ENCODE results near the gene ICA1. TPM values are rescaled to one million over a fixed set of nuclear protein-coding genes. Genes with fewer than 3 reads are reported as not detected.
A peak's percentile ranks its signal among the peaks of the same experiment; 100 is the strongest.
"Not testable (repeated sequence)": the region's sequence is repeated elsewhere in the genome, so short reads cannot be mapped to it uniquely, and the experiment has no call there.

Gene ICA1
- 10 to 100 TPM; 38.3 to 62.5 TPM for total RNA-seq
- long read RNA-seq, transcript ICA1-201 (14 exons, 2,309 nt): minor isoform, 7 of 76 reads
- long read RNA-seq, transcript ICA1-206 (14 exons, 2,458 nt): major isoform, 39 of 76 reads
- long read RNA-seq, partial matches to known transcripts: 11 of 76 reads
- long read RNA-seq, other reads (novel, unspliced or antisense): 17 of 76 reads

DNA sequence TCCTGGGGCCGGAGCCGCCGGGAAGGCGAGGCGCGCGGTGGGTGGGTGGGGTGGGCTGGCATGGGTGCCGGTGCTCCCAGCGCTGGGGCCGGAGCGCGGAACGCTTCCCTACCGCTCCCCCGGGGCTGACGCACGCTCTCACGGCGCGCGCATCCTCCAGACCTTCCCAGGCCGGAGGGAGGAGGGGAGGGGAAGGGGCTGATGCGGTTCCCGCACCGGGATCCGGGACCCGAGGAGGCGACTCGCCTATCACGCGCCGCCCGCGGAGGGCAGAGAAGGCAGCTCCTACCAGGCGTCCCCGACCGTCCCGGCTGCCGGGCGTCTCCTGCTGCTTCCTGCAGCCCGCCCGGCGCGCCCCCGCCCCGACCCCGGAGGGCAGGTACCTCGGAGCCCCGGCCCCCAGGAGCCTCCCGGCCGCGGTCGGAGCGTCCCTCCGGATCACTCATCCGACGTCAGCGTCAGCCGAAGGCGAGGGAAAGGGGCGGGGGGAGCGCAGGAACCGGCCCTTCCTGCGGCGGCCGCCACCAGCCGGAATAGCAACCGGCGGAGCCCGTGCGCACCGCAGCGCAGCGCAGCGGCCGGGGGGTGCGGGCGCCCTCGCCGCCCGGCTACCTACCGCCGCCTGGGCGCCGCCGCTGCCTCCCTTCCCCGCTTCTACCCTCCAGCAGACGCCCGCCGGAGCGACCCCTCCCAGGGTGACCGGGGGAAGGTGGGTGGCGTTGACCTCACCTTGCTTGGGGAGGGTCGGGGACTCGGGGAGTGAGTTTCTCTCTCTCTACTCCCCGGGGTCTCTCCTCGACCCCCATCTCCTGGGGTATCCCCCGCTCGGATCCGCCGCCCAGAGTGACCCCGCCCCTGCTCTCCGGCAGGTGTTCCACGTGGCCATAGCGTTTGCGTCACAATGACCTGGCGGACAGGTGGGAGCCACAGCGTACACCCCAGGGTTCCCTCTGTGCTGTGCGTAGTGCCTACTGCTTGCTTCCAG is at the start of gene ICA1:
TSS of gene ICA1 (minus strand) at position 457 of the 985 bp plus-strand sequence. CDS start 26,241 bp downstream, outside the sequence.
- DNase-seq (peak; percentile 83), ATAC-seq (peak; percentile 93)
- intact Hi-C loops (cut with DNase I): no loop called here

DNA sequence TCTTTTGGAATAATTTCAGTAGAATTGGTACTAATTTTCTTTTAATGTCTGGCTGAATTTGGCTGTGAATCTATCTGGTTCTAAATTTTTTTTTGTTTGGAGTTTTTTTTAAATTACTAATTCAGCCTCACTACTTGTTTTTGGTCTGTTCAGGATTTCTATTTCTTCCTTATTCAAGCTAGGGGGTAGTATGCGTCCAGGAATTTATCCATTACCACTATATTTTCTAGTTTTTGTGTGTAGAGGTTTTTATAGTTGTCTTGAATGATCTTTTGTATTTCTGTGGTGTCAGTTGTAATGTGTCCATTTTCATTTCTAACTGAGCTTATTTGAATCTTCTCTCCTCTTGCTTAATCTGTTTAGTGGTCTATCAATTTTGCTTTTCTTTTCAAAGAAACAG is 48.9 kb upstream of the ICA1 start:
- DNase-seq (no peak), ATAC-seq (no peak)
- intact Hi-C loops (cut with DNase I): no loop called here

DNA sequence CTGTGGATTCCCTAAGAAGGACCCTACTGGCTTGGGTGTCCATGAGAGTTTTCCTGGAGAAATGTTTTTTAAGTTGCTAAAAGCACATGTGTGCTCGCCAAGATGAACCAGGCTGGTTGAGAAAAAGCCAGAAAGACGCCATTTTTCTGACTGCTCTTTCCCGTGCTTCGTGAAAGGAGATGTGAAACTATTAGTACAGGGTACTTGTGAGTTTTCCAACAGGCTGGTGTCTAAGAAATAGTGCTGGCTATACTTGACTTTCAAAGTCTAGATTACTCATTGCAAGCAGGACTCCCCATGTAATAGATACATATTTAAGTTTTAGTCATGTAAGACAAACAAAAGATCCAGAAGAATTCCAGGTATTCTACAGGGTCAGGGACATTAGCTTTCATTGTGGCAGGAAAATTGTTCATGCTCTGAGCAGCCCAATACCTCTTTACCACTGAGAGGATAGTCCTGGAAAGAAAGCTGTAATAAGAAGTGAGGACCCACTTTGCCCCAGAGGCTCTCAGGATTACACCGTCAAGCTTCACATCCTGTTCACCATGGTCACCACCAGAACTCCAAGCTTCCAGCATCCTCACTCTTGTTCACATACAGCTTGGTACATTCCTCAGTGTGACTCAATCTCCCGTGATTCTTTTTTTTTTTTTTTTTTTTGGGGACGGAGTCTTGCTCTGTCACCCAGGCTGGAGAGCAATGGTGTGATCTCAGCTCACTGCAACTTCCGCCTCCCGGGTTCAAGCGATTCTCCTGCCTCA is 43.8 kb upstream of the ICA1 start:
- no peak for DNase-seq
- intact Hi-C loops (cut with DNase I): no loop called here
- ATAC-seq: no peak

DNA sequence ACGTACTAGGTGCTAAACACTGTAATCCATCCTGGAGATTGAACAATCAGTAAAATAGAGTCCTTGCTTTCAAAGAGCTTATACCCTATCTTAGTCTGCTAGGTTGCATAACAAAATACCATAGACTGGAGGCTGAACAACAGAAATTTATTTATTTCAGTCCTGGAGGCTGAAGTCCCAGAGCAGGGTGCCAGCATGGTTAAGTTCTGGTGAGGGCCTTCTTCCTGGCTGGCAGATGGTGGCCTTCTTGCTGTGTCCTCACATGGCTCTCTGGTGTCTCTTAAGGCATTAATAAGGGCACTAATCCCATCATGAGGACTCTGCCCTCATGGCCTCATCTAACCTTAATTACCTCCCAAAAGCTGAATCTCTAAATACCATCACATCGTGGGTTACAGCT is 43.1 kb upstream of the ICA1 start:
- ATAC-seq (no peak), DNase-seq (no peak)
- intact Hi-C loops (cut with DNase I): no loop called here

DNA sequence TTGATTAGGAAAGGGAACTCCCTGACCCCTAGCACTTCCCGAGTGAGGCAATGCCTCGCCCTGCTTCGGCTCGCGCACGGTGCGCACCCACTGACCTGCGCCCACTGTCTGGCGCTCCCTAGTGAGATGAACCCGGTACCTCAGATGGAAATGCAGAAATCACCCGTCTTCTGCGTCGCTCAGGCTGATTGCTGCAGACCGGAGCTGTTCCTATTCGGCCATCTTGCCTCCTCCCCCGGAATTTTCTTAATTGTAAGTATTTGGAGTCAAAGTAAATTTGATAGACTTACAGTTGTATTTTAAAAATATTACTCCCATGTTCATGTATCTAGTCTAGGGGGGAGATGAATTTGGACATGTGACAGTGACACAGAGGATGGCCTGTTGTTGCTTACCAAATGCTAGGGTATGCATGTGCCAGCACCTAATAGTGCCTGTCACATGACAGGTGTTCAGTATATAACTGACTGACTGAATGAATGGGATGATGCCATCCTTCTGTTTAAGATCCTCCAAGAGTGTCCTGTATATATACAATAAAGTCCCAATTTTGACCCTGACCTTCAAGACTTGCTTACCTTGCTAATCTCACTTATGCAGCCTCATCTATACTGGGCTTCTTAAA is 42.0 kb upstream of the ICA1 start:
- no peak for DNase-seq
- no peak for ATAC-seq
- intact Hi-C loops (cut with DNase I): no loop called here

DNA sequence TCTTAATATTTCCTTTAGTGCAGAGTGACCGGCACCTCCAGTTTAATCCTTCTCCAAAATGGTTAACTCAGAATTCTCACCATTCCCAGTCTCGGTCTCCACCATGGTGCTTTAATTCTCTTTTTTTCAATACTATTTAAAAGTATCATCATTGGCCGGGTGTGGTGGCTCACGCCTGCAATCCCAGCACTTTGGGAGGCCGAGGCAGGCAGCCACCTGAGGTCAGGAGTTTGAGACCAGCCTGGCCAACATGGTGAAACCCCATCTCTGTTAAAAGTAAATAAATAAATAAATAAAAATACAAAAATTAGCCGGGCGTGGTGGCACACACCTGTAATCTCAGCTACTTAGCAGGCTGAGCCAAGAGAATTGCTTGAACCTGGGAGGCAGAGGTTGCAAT is 35.1 kb upstream of the ICA1 start:
- DNase-seq; ATAC-seq; intact Hi-C loops (cut with DNase I): not testable (repeated sequence)

DNA sequence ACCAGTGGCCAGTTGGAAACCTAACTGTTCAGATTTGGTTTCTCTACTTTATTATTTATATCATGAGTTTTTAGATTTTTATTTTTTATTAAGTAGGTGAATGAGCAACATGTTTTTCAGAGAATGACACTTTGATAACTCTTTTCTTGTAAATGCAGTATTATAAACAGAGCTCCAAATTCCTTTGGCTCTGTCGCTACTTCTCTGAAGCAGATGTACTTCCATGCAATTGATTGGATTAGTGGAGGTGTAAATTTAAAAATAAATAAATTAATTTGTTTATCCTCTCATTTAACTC is 34.3 kb upstream of the ICA1 start:
- ATAC-seq: no peak
- intact Hi-C loops (cut with DNase I): no loop called here

DNA sequence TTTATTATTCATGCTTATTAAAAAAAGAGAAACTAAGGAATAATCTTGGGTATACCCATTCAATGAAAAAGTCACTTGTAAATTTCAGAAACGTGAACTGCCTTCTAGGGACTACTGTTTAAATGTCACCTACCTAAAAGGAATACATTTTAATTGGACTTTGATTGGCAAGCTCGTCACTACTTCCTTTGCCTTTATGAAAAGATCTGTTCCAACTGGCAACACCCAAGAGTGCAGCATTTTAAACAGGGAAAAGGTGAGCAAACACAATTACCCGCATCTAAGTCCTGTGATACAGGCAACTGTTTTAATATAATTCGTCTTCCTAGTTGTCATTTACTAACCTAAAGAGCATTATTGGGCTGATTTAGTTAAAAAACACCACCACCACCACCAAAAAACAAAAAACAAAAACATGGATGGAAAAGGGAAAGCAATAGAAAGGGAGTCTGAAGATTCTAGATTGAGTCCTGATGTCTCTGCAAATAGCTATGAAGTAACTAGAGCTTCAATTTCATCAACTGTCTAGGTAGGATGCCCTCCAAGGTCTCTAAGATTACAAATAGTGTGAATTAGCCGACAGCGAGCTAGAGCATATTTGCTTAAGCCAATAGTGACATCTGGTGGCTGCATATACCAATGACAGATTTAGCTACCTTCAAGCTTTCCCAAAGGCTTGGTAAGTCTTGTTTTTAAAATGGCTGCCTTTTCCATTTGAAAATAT is 33.8 kb upstream of the ICA1 start:
- ATAC-seq: peak; percentile 95
- intact Hi-C loops (cut with DNase I): no loop called here
- no peak for DNase-seq

More for the DNA sequence above, 34.3 kb upstream of the ICA1 start:
- DNase-seq: no peak

DNA sequence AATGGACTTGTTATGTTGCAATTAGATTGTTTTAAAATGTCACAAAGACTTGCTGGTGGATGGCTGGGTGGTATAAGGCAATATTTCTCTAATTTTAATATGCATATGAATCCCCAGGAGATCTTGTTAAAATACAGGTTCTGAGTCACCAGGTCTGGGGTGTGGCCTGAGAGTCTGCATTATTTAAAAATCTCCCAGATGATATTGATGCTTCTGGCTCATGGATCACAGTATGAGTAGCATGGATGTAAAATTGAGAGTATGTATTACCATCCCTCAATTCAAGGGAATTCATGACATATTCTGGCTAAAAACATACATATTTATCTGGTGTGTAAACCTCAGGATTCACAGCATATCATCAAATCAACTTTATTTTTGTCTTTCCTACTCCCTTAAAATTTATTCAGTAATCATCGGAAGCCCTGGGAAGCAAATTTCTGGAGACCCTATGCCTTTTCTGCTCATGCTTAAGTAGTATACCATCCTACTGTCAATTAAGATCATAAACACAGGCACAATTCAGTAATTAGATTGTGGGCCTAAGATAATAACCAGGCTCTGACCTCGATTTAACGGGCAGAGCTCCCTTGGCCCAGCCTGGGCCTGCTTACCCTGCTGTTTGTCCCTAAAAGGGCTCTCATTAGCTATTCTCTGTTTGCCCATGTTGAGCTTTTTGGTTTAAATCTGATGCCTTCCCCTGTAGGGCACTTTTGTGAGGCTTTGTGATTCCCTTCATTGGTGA is 29.6 kb upstream of the ICA1 start:
- ATAC-seq: no peak
- intact Hi-C loops (cut with DNase I): no loop called here
- no peak for DNase-seq

DNA sequence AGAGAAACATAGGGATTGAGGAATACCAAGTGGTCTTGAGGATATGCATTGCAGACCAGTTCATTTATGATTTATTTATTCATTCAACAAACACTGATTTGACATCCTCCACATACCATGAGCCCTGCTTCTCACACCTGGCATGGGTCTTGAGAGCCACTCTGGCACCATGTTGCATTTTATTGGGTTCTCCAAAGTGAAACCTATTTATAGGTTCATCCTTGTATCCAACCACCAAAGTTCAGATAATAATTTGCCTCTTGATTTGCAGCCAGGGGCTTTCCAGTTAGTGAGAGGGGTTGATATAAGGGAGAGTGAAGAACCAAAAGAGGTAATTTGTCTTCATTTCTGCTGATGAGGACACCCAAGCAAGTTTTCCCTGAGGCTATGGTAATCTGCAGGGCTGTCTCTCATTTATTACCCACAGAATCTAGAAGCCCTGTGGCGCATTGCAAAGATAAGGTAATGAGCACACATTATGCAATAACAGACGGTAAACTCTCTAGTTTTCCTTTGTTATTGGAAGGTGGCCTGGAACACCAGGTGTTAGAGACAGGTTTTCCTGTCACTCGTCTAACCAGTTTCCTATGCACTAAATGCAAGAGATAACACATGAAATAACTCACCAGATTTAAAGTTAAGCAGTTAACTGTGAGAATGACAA is 28.8 kb upstream of the ICA1 start:
- DNase-seq (no peak), ATAC-seq (no peak)
- intact Hi-C loops (cut with DNase I): no loop called here

DNA sequence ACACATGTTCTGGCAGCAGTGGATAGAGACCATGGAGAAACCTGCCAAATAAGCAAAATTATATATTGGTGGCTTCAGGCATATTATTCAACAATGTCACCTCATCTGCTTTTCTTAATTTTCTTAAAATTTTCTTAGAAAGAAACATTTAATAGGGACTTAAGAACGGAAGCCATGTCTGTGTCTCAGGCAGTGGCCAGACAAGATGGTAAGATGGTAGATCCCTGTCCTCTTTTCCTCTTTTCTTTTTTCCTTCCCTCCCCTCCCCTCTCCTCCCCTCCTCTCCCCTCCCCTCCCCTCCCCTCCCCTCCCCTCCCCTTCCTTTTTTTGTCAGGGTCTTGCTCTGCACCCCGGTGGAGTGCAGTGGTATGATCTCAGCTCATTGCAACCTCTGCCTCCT is 24.2 kb upstream of the ICA1 start:
- ATAC-seq: no peak
- no peak for DNase-seq
- intact Hi-C loops (cut with DNase I): loop anchor here in 1 of 2 donors (5.0 kb wide), 1 partner anchor 54 kb away; no protein-coding TSS in a partner anchor

DNA sequence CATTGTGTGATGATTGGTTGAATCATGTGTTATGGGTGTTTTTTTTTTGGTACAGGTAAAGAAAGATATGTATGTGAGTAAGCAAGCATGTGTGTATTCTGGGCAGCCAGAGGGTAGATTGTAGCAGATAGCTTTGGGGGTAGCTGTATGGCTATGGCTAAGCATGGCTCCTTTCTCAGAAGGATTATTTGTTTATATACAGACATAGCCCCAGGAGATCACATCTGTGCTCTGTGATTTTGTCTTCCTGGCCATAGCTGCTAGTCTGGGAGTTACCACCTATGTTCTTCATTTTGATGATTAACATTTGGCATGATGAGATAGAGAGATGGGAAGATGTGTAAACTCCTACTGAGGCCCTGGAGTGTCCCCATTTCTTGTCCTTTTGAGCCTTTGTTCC is 23.2 kb upstream of the ICA1 start:
- no peak for DNase-seq
- ATAC-seq: no peak
- intact Hi-C loops (cut with DNase I): loop anchor here in 1 of 2 donors (5.0 kb wide), 1 partner anchor 53 kb away; no protein-coding TSS in a partner anchor

DNA sequence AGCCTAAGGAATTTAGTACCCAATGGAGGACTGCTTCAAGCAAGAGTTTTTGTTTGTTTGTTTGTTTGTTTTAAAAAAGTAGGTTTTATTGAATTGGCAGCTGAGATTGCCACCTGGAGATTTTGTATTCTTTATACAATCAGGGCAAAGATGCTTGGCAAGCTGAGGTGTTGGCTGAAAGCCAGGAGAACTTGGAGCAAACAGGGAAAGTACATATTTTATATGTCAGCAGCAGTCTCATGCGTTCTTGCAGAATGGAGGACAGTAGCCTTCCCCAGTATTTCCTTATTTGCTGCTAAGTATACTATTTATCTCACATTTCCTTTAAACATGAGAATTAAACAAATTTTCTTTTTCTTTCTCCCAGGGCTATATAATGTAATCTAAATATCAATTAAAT is 22.6 kb upstream of the ICA1 start:
- no peak for DNase-seq
- ATAC-seq: no peak
- intact Hi-C loops (cut with DNase I): loop anchor here in 1 of 2 donors (5.0 kb wide), 1 partner anchor 52 kb away; no protein-coding TSS in a partner anchor

DNA sequence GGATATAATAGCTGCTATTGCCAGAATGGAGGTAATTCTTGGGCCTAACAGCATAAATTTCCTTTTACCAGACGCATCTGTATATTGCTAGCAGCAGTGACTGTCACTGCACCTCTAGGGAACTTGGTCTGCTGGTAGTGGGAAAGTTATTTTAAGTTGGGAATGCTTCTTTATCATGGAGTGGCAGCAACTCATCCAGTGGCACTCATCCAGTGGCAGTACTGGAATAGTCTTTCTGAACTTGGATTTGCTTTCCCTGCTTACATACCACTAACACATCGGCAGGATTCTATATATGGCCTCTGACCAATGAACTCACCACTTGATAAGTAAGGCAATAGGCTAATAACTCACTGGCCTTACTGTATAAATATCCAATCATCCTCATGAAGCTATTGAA is 22.0 kb upstream of the ICA1 start:
- DNase-seq: peak; percentile 42
- intact Hi-C loops (cut with DNase I): no loop called here
- ATAC-seq: peak; percentile 89 to 91

DNA sequence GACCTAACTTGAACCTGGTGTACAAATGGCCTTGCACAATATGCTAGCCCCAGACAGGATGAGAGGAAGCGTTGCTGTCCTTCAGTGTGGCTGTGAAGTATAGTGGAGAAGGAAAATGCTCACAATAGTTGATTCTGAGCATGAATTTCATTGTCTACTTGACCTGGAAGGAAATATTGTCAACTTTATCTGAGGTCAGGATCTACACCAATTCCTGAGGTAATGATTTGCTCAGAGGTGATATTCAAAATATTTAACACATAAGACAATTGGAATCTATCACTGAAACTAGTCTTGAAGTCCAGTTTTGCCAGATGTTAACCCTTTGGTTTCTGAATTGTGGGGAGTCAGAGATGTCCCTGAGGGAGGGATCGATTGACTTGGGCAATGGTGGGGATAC is 20.9 kb upstream of the ICA1 start:
- DNase-seq (no peak), ATAC-seq (no peak)
- intact Hi-C loops (cut with DNase I): no loop called here

DNA sequence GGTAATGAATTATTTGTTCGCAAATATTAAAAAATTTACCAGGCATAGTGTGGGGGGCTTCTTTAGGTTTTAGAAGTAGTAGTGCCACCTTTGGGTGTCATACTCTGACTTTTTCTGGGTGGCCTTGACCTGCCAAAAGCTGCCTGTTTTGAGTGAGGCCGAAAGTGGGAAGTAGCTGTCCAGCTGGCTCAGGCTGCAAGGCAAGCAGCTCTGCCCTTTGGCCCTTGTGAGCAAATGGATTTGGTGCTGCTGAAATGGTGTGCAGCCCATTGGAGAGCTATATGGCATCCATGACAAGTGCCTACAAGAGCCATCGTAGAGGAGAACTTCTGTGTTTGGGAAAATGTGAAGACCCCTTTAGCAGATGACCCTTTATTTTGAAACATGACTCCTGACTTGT is 20.2 kb upstream of the ICA1 start:
- peak in 1 of 2 donors; percentile 34 for ATAC-seq
- intact Hi-C loops (cut with DNase I): no loop called here
- no peak for DNase-seq

DNA sequence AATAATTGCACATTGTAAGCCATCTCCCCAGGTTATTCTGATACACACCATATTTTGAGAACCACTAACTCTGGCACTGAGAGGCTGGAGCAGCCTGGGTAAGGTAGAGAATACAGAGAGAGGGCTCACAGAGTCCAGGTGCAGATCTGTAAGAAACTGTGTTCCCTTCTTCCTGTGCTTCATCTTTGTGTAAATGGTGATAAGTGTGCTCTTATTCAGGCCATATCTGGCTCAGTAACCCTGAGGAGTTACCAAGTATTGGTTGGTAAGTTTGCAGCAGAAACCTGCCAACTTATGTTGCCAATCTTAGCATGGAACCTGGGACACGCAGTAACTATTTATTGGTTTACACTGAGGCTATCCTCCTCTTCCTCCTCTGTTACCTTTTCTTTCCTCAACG is 16.2 kb upstream of the ICA1 start:
- intact Hi-C loops (cut with DNase I): no loop called here
- DNase-seq: no peak
- no peak for ATAC-seq

All from left cardiac atrium (tissue), 4 donors.